ENCODE data around the gene SUV39H1.

- TF ChIP-seq POLR2A (IDR thresholded peaks at IDR 0.05) = no peak
- TF ChIP-seq CTCF (IDR thresholded peaks at IDR 0.05) = no peak
- TF ChIP-seq POLR2AphosphoS5 (IDR thresholded peaks at IDR 0.05; ENCODE audit: insufficient read depth in 1 of 2, low read depth in 1 of 2) = no peak
Observed at GRCh38 chrX:48696909-48697727, 584 bp downstream of the SUV39H1 start.
